ENCODE results near the gene ITGB3BP. TPM values are rescaled to one million over a fixed set of nuclear protein-coding genes. Genes with fewer than 3 reads are reported as not detected.

The ITGB3BP gene
- total RNA-seq (2012; rRNA removed) (8.1 and 15.8 TPM in 2 replicates), polyA plus RNA-seq (2012; rRNA removed) (10.8 and 11.9 TPM in 2 replicates), Bru-seq, nascent RNA (percentile 46 among the genes with signal in this experiment), BruChase-seq, experiment 1, labeled RNA remaining after a 6-hour chase (percentile 47 among the genes with signal in this experiment), BruChase-seq, experiment 2, labeled RNA remaining after a 2-hour chase (percentile 46 among the genes with signal in this experiment)
- polyA plus RNA-seq (2012; cell fraction: cytosol; rRNA removed), result 1.1 and 2.5 TPM in 2 replicates
- polyA plus RNA-seq (2012; cell fraction: nucleus; rRNA removed; ENCODE audit: low replicate concordance), result 1.3 and 9.6 TPM in 2 replicates
- long read RNA-seq, partial matches to known transcripts, result 3 of 6 reads
- long read RNA-seq, other reads (novel, unspliced or antisense), result 3 of 6 reads

DNA sequence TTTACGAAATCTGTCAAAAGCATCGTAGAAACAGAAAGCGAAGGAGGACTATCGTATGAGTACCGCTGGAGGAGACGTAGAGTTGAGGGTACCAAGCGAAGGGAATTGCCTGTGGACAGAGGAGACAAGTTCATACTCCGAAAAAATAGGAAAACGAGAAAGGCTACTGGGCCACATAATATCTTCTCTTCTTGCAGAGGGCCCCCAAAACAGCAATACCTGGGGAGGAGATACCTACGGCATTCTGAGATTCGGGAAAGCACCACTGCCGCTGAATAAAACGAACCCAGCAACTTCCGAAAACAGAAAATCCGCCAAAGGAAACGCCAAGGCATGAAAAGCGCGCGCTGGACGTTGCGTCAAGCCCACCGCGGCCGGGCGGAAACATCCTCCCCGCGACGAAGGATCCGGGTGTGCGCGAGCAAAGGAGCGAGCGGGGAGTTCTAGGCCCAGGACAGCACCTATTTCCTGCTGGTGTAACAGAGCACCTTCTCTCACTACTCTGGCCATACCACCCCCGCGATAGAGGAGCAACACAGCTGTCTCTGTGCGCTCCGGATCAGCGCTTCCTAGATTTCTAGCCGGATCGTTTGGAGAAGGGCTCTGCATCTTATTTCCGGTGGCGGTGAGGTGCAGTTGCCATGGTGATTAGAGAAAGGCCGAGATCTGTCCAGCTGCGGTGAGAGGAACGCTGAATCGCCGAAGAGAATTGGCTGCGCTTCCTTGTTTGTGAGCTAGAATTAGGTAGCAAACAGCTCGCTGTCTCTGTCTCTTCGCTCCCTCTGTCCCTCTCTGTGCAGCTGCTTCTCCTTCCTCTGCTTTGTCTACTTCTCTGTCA lies at the start of gene ITGB3BP, which contains the start of gene EFCAB7:
TSS of gene ITGB3BP (minus strand) at position 335 of the 838 bp plus-strand sequence. CDS start at position 243, 92 bp downstream.
TSS of gene EFCAB7 (plus strand) at position 635 of the 838 bp plus-strand sequence. CDS start 2,048 bp downstream, outside the sequence.
- peak within 1 kb of the TSS; percentile 94 for H2BK5ac ChIP-seq (ENCODE audit: low read depth, low read length, poor library complexity, severe bottlenecking)
- H2BK120ac ChIP-seq (ENCODE audit: low read depth, low read length), result peak within 1 kb of the TSS; percentile 84
- H3K79me1 ChIP-seq (ENCODE audit: low read depth in 1 of 2, low read length in 2 of 2), result peaks cover 0 to 8% of the 10 kb centered on the region in 2 experiments; a peak in 3 of 4 replicates
- H4K5ac ChIP-seq (ENCODE audit: low read depth, low read length), result peak within 1 kb of the TSS; percentile 81
- ChIA-PET CTCF (interaction anchor here (0.6 kb wide), 1 partner anchor 9 kb away, joined by 3 read pairs; no protein-coding TSS in a partner anchor), POLR2A (ENCODE audit: unreplicated experiment) (no interaction called here)
- H3K4me2 ChIP-seq (ENCODE audit: low read depth, low read length), result peak within 1 kb of the TSS; percentile 93
- H3K18ac ChIP-seq (ENCODE audit: low read depth, low read length), result peak within 1 kb of the TSS; percentile 76
- H2AK5ac ChIP-seq (ENCODE audit: low read depth, low read length), result no peak within 1 kb of the TSS
- BruUV-seq (replicated peaks), result no TSS peak
- peak within 1 kb of the TSS; percentile 91 for H2AFZ ChIP-seq (replicated peaks; ENCODE audit: low read length, poor library complexity)
- peak within 1 kb of the TSS; percentile 85 for H3K27ac ChIP-seq (ENCODE audit: insufficient read depth, low read length)
- peak within 1 kb of the TSS; percentile 74 for H3K14ac ChIP-seq (replicated peaks; ENCODE audit: low read depth, low read length)
- peak within 1 kb of the TSS; percentile 66 for H3K4me3 ChIP-seq (ENCODE audit: insufficient read depth, low read depth, low read length)
- H3K9me1 ChIP-seq (ENCODE audit: insufficient read depth, low read length), result no peaks in the 10 kb centered on the region; the same call in 1 of the 2 replicates
- no peaks in the 10 kb centered on the region for H3K4me1 ChIP-seq (ENCODE audit: control insufficient read depth, insufficient read depth, low read length)
- peak within 1 kb of the TSS; percentile 75 for H2AK9ac ChIP-seq (replicated peaks; ENCODE audit: low read depth, low read length, poor library complexity)
- in situ Hi-C loops (cut with MboI; ENCODE audit: low sequenced_read_pairs) (loop anchor here (10.0 kb wide), 1 partner anchor 198 kb away; the partner anchor contains the start of gene FOXD3), intact Hi-C loops (cut with micrococcal nuclease) (loop anchor here (2.0 to 5.0 kb wide), 2 partner anchors 72 to 196 kb away; no protein-coding TSS in a partner anchor), dilution Hi-C loops (cut with HindIII; ENCODE audit: low sequenced_read_pairs, unreplicated experiment) (no loop called here)
- peak; percentile 96 for DNase-seq
- no peaks in the 10 kb centered on the region for H3K27me3 ChIP-seq (ENCODE audit: control insufficient read depth, insufficient read depth, low read length)
- peak within 1 kb of the TSS; percentile 83 for H3K56ac ChIP-seq (ENCODE audit: extremely low read depth, insufficient read depth, low read length)
- H3K23ac ChIP-seq (ENCODE audit: low read depth, low read length), result peak within 1 kb of the TSS; percentile 75
- peak within 1 kb of the TSS; percentile 85 for H3K9ac ChIP-seq (ENCODE audit: low read depth, low read length)
- peak within 1 kb of the TSS; percentile 83 for H4K91ac ChIP-seq (ENCODE audit: insufficient read depth, low read depth, low read length)
- peak within 1 kb of the TSS; percentile 58 to 95 for H4K8ac ChIP-seq (ENCODE audit: low read depth in 2 of 2, low read length in 2 of 2)
- H2BK20ac ChIP-seq (ENCODE audit: low read depth, low read length), result peak within 1 kb of the TSS; percentile 52; the same call in 1 of the 2 replicates
- no CpG with 5 or more reads among the region's 50 CpGs for WGBS, 2 experiments (ENCODE audit: extremely low coverage in 2 of 2, insufficient read length in 1 of 2)
- peak; percentile 94 for ATAC-seq (ENCODE audit: low read depth)
- no peaks in the 10 kb centered on the region for H3K36me3 ChIP-seq (ENCODE audit: control insufficient read depth, insufficient read depth, low read length)
- H3K9me3 ChIP-seq (ENCODE audit: control insufficient read depth, insufficient read depth, low read length), result no peaks in the 10 kb centered on the region
- H4K20me1 ChIP-seq (ENCODE audit: insufficient read depth, low read length), result no peaks in the 10 kb centered on the region
- H2BK15ac ChIP-seq (ENCODE audit: low read depth, low read length), result peak within 1 kb of the TSS; percentile 9; the same call in 1 of the 3 replicates
- peak within 1 kb of the TSS; percentile 67 for H3K4ac ChIP-seq (ENCODE audit: low read depth, low read length)
- TF ChIP-seq MAZ (IDR thresholded peaks at IDR 0.05; ENCODE audit: borderline replicate concordance, low read depth, low read length) (peak; percentile 21; the same call in 1 of the 2 replicates), MAFK (IDR thresholded peaks at IDR 0.05; ENCODE audit: low read depth, low read length) (no peak), BHLHE40 (IDR thresholded peaks at IDR 0.05; ENCODE audit: low read depth, low read length) (no peak), RFX5 (IDR thresholded peaks at IDR 0.05; ENCODE audit: low read depth, low read length) (no peak), SMC3 (IDR thresholded peaks at IDR 0.05; ENCODE audit: low read depth, low read length) (no peak), RAD21 (IDR thresholded peaks at IDR 0.05; ENCODE audit: low read length) (no peak), CEBPB (IDR thresholded peaks at IDR 0.05; ENCODE audit: low read depth, low read length) (peak; percentile 57), CHD1 (IDR thresholded peaks at IDR 0.05; ENCODE audit: low read depth, low read length) (no peak), MXI1 (IDR thresholded peaks at IDR 0.05; ENCODE audit: borderline replicate concordance, low read depth, low read length) (0 out of 2 replicates have a peak, but pooled peaks have one; percentile 60), RCOR1 (IDR thresholded peaks at IDR 0.05; ENCODE audit: insufficient replicate concordance, low read length) (peak; percentile 33), POLR2A (IDR thresholded peaks at IDR 0.05; ENCODE audit: low read depth, low read length) (no peak; the same call in 1 of the 2 replicates), NFE2L2 (IDR thresholded peaks at IDR 0.05; ENCODE audit: low read depth, low read length) (no peak)
- TF ChIP-seq, protein P1, sequence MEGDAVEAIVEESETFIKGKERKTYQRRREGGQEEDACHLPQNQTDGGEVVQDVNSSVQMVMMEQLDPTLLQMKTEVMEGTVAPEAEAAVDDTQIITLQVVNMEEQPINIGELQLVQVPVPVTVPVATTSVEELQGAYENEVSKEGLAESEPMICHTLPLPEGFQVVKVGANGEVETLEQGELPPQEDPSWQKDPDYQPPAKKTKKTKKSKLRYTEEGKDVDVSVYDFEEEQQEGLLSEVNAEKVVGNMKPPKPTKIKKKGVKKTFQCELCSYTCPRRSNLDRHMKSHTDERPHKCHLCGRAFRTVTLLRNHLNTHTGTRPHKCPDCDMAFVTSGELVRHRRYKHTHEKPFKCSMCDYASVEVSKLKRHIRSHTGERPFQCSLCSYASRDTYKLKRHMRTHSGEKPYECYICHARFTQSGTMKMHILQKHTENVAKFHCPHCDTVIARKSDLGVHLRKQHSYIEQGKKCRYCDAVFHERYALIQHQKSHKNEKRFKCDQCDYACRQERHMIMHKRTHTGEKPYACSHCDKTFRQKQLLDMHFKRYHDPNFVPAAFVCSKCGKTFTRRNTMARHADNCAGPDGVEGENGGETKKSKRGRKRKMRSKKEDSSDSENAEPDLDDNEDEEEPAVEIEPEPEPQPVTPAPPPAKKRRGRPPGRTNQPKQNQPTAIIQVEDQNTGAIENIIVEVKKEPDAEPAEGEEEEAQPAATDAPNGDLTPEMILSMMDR (conservative IDR thresholded peaks at IDR 0.05; ENCODE audit: low read depth, low read length), result no peak
